ENCODE data around the gene CD209.

CD209 gene

DNA sequence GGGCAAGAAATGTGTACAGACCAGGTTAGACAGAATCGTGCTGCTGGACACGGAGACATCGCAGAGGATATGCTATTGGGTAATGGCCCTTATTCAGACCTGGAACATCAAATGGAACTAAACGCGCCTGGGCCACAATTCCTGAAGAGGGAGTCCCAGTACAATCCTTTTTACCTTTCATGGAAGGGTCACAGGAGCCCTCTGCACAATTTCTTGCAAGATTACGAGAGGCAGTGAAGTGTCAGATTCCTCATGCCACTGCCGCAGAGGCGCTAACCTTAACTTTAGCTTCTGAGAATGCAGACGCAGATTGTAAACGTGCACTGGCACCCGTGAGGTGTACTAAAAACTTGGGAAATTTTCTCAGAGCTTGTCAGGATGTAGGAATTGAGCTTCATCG lies 33.8 kb upstream of the CD209 start:
- no peak overlapping the region for H3K4me3 ChIP-seq (ENCODE audit: low read depth, low read length)
- no peak for DNase-seq (ENCODE audit: low read depth, low spot score)
- in situ Hi-C loops (cut with HindIII; ENCODE audit: low sequenced_read_pairs) = no loop called here
- no peak for TF ChIP-seq CTCF (IDR thresholded peaks at IDR 0.05; ENCODE audit: low read depth, low read length)

GRCh38 chr19:7779631-7780486 lies 32.5 kb upstream of the CD209 start:
- DNase-seq (ENCODE audit: low read depth, low spot score) = no peak
- no peak for TF ChIP-seq CTCF (IDR thresholded peaks at IDR 0.05; ENCODE audit: low read depth, low read length)
- no peak overlapping the region for H3K4me3 ChIP-seq (ENCODE audit: low read depth, low read length)
- in situ Hi-C loops (cut with HindIII; ENCODE audit: low sequenced_read_pairs) = no loop called here

DNA sequence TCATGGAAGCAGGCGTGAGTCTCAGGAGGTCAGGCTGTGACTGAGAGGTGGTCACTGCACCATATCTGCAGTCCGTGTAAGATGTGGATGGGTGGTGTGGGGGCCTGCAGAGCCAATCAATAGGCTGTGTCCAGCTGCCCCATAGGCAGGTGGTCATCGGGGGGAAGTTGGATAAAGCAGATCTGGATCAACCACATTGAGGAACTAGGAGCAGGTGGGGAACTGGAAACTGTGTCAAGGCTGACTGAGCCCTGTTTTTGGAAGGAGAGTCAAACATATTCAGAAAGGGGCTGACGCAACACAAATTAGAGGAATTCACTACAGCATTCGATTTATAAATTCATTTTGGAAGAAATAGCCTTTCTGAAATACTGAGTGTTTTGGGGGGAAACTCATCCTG lies 30.7 kb upstream of the CD209 start:
- DNase-seq (ENCODE audit: low read depth, low spot score) = no peak
- TF ChIP-seq CTCF (IDR thresholded peaks at IDR 0.05; ENCODE audit: low read depth, low read length) = no peak
- in situ Hi-C loops (cut with HindIII; ENCODE audit: low sequenced_read_pairs) = no loop called here
- no peak overlapping the region for H3K4me3 ChIP-seq (ENCODE audit: low read depth, low read length)

GRCh38 chr19:7775761-7776160 lies 28.4 kb upstream of the CD209 start:
- H3K4me3 ChIP-seq (ENCODE audit: low read depth, low read length) = no peak overlapping the region
- in situ Hi-C loops (cut with HindIII; ENCODE audit: low sequenced_read_pairs) = no loop called here
- DNase-seq (ENCODE audit: low read depth, low spot score) = no peak
- no peak for TF ChIP-seq CTCF (IDR thresholded peaks at IDR 0.05; ENCODE audit: low read depth, low read length)

GRCh38 chr19:7773841-7774240 lies 26.5 kb upstream of the CD209 start:
- H3K4me3 ChIP-seq (ENCODE audit: low read depth, low read length) = no peak overlapping the region
- DNase-seq (ENCODE audit: low read depth, low spot score) = no peak
- in situ Hi-C loops (cut with HindIII; ENCODE audit: low sequenced_read_pairs) = no loop called here
- no peak for TF ChIP-seq CTCF (IDR thresholded peaks at IDR 0.05; ENCODE audit: low read depth, low read length)

DNA sequence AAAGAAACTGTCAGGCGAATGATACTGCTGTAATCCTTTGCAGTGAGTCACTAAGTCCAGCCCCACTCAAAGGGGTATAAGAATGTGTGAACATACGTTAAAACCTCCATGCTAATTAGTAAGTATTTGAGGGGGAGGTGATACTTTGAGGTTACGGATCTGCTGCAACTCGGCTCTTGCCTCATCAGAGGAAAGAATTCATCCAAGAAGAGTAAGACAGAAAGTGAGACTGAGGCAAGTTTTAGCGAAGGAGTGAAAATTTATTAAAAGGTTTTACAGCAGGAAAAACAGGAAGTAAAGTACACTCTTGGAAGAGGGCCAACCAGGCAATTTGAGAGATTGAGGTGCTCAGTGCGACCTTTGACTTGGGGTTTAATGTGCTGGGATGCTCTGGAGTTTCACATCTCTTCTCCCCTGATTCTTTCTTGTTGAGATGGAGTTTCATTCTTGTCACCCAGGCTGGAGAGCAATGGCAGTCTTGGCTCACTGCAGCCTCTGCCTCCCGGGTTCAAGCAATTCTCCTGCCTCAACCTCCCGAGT lies 25.5 kb upstream of the CD209 start:
- no peak overlapping the region for H3K4me3 ChIP-seq (ENCODE audit: low read depth, low read length)
- in situ Hi-C loops (cut with HindIII; ENCODE audit: low sequenced_read_pairs) = no loop called here
- no peak for TF ChIP-seq CTCF (IDR thresholded peaks at IDR 0.05; ENCODE audit: low read depth, low read length)
- DNase-seq (ENCODE audit: low read depth, low spot score) = no peak

Measured in astrocyte of the spinal cord (primary cell).